ENCODE measurements around the gene C15orf62.

Gene C15orf62

GRCh38 chr15:40790718-40791117 is 20.9 kb downstream of the C15orf62 start:
- H3K4me3 ChIP-seq (ENCODE audit: low read depth, low read length), result no peak overlapping the region
- no peak for TF ChIP-seq CTCF (IDR thresholded peaks at IDR 0.05; ENCODE audit: borderline replicate concordance, insufficient read depth, low read depth, low read length)

GRCh38 chr15:40792394-40792793 is 22.6 kb downstream of the C15orf62 start:
- TF ChIP-seq CTCF (IDR thresholded peaks at IDR 0.05; ENCODE audit: borderline replicate concordance, insufficient read depth, low read depth, low read length), result no peak
- no peak overlapping the region for H3K4me3 ChIP-seq (ENCODE audit: low read depth, low read length)

GRCh38 chr15:40793216-40793989 is 23.6 kb downstream of the C15orf62 start:
- no peak overlapping the region for H3K4me3 ChIP-seq (ENCODE audit: low read depth, low read length)
- no peak for TF ChIP-seq CTCF (IDR thresholded peaks at IDR 0.05; ENCODE audit: borderline replicate concordance, insufficient read depth, low read depth, low read length)

- no peak for TF ChIP-seq CTCF (IDR thresholded peaks at IDR 0.05; ENCODE audit: borderline replicate concordance, insufficient read depth, low read depth, low read length)
- no peak overlapping the region for H3K4me3 ChIP-seq (ENCODE audit: low read depth, low read length)
These were observed 26.3 kb downstream of the C15orf62 start for GRCh38 chr15:40796041-40796440.

GRCh38 chr15:40796512-40796911 is 26.7 kb downstream of the C15orf62 start:
- no peak for TF ChIP-seq CTCF (IDR thresholded peaks at IDR 0.05; ENCODE audit: borderline replicate concordance, insufficient read depth, low read depth, low read length)
- H3K4me3 ChIP-seq (ENCODE audit: low read depth, low read length), result no peak overlapping the region

GRCh38 chr15:40799523-40799922 is 29.7 kb downstream of the C15orf62 start:
- no peak for TF ChIP-seq CTCF (IDR thresholded peaks at IDR 0.05; ENCODE audit: borderline replicate concordance, insufficient read depth, low read depth, low read length)

GRCh38 chr15:40803076-40803475 is 33.3 kb downstream of the C15orf62 start:
- no peak for TF ChIP-seq CTCF (IDR thresholded peaks at IDR 0.05; ENCODE audit: borderline replicate concordance, insufficient read depth, low read depth, low read length)

More at GRCh38 chr15:40799523-40799922, 29.7 kb downstream of the C15orf62 start:
- H3K4me3 ChIP-seq (ENCODE audit: low read depth, low read length), result no peak overlapping the region

More at GRCh38 chr15:40803076-40803475, 33.3 kb downstream of the C15orf62 start:
- H3K4me3 ChIP-seq (ENCODE audit: low read depth, low read length), result no peak overlapping the region

Measured in GM12875 (cell line).